Right ventricle myocardium superior (tissue), 1 donor: Measurements from ENCODE around the gene NQO2. TPM values are rescaled to one million over a fixed set of nuclear protein-coding genes. Genes with fewer than 3 reads are reported as not detected.
A peak's percentile ranks its signal among the peaks of the same experiment; 100 is the strongest.
"Not testable (repeated sequence)": the region's sequence is repeated elsewhere in the genome, so short reads cannot be mapped to it uniquely, and the experiment has no call there.

Experiments used
- ATAC-seq: fragments of 200-7000 bp; cut with Tn5 transposase; one replicate; pipeline ENCODE4 v1.9.1; 2020; ENCODE audit warnings: mild to moderate bottlenecking; ENCODE audit not compliant: poor library complexity
- DNase-seq: peaks from one replicate; pipeline ENCODE4 v3.0.0-alpha.2; 2020
- intact Hi-C: fragments of 100-400 bp; cut with DNase I; formaldehyde crosslinking; loops from one replicate; pipeline ENCODE4 v1.11.2; 2022
- total RNA-seq: library from RNA; stranded (reverse); fragmentation: NEBNext Ultra II Directional; extraction: Animal tissue kit (Norgen Biotek cat#: 25700); gene quantifications from one replicate; pipeline ENCODE4 v1.2.1, GENCODE V29; 2021
- donor health status: DM: no; HTN: yes; CAD: no; lungs with severe emphysema.

Gene NQO2
- total RNA-seq, 1 donor from 2014 or later: 70.5 TPM

GRCh38 chr6:2967936-2968335, 31.8 kb upstream of the NQO2 start:
- no peak for ATAC-seq
- DNase-seq: no peak
- intact Hi-C loops: no loop called here

GRCh38 chr6:2968600-2969135, 31.0 kb upstream of the NQO2 start:
- DNase-seq: no peak
- intact Hi-C loops: no loop called here
- no peak for ATAC-seq

GRCh38 chr6:2969549-2969948, 30.1 kb upstream of the NQO2 start:
- no peak for ATAC-seq
- intact Hi-C loops: no loop called here
- no peak for DNase-seq

GRCh38 chr6:2970034-2970685, 29.5 kb upstream of the NQO2 start:
- intact Hi-C loops: no loop called here
- DNase-seq: no peak
- no peak for ATAC-seq

- DNase-seq (peak; percentile 90), ATAC-seq (peak; percentile 87)
- intact Hi-C loops: no loop called here
Observed at GRCh38 chr6:2970753-2971419, 28.8 kb upstream of the NQO2 start.

- DNase-seq (peak; percentile 90), ATAC-seq (peak; percentile 92)
- intact Hi-C loops: no loop called here
Observed at GRCh38 chr6:2971420-2972218, 28.1 kb upstream of the NQO2 start, which contains the start of gene SERPINB6. Gene SERPINB6 (minus strand): TSS chr6:2971567. CDS start chr6:2959332, 12,235 bp downstream.

- intact Hi-C loops, DNase-seq: not testable (repeated sequence)
Observed at GRCh38 chr6:2972219-2972487, 27.5 kb upstream of the NQO2 start.

GRCh38 chr6:2972685-2973084, 27.0 kb upstream of the NQO2 start:
- DNase-seq, ATAC-seq, intact Hi-C loops: not testable (repeated sequence)

More at GRCh38 chr6:2972219-2972487, 27.5 kb upstream of the NQO2 start:
- ATAC-seq: not testable (repeated sequence)

- ATAC-seq, DNase-seq, intact Hi-C loops: not testable (repeated sequence)
Observed at GRCh38 chr6:2973180-2973579, 26.5 kb upstream of the NQO2 start.

- DNase-seq (no peak), ATAC-seq (no peak)
- intact Hi-C loops: no loop called here
Observed at GRCh38 chr6:2973676-2974075, 26.0 kb upstream of the NQO2 start.

- DNase-seq (no peak), ATAC-seq (no peak)
- intact Hi-C loops: no loop called here
Observed at GRCh38 chr6:2976060-2976459, 23.6 kb upstream of the NQO2 start.

GRCh38 chr6:2976571-2977085, 23.1 kb upstream of the NQO2 start:
- no peak for DNase-seq
- no peak for ATAC-seq
- intact Hi-C loops: no loop called here

- ATAC-seq (no peak), DNase-seq (no peak)
- intact Hi-C loops: no loop called here
Observed at GRCh38 chr6:2977290-2977689, 22.4 kb upstream of the NQO2 start.

- DNase-seq: no peak
- ATAC-seq: no peak
- intact Hi-C loops: no loop called here
Observed at GRCh38 chr6:2977799-2978590, 21.7 kb upstream of the NQO2 start.

- intact Hi-C loops: no loop called here
- no peak for ATAC-seq
- no peak for DNase-seq
Observed at GRCh38 chr6:2978923-2979322, 20.8 kb upstream of the NQO2 start.

GRCh38 chr6:2979819-2980464, 19.8 kb upstream of the NQO2 start:
- intact Hi-C loops: loop anchor here (10.0 kb wide), 1 partner anchor 45 kb away; no protein-coding TSS in a partner anchor
- DNase-seq (no peak), ATAC-seq (no peak)

- intact Hi-C loops: loop anchor here (10.0 kb wide), 1 partner anchor 46 kb away; no protein-coding TSS in a partner anchor
- ATAC-seq (no peak), DNase-seq (no peak)
Observed at GRCh38 chr6:2980465-2980855, 19.2 kb upstream of the NQO2 start.
